ENCODE measurements around the gene GSG1. TPM values are rescaled to one million over a fixed set of nuclear protein-coding genes. Genes with fewer than 3 reads are reported as not detected.

The GSG1 gene
- total and polyA plus RNA-seq, 2 donors (not counting 3 experiments of a cell fraction or from before 2014, with no cell fraction given), result not detected

DNA sequence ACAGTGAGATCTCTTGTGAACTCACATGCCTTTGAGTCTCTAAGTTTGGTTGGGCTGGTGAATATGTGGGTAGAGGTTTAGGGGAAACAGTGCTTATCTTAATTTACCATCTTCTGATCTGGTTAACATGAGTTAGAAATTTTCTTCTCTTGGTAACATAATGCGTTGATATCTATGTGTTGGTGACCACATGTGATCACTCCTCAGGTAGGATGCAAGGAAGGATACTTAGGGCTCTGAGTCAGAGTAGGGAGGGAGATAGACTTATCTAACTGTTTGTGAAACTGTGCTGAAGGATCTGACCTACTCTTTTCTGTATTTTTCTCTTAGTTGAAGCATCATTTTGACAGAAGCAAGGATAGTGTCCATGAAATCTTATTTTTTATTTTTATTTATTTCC is 36.1 kb downstream of the GSG1 start:
- Histone ChIP-seq H3K27me3 (ENCODE audit: control insufficient read depth in 2 of 2, insufficient read depth in 2 of 2, low read length in 2 of 2) (no peaks in the 10 kb centered on the region), H3K9me3 (replicated peaks; ENCODE audit: control insufficient read depth, insufficient read depth, low read length) (no peaks in the 10 kb centered on the region), H2AFZ (ENCODE audit: low read depth, low read length) (no peak overlapping the region), H3K4me3 (replicated peaks in 1 of 3; ENCODE audit: insufficient read depth in 1 of 3, low read depth in 1 of 3, low read length in 3 of 3) (no peak overlapping the region), H3K9me1 (replicated peaks; ENCODE audit: control insufficient read depth, extremely low read depth, insufficient read depth, low read length) (no peaks in the 10 kb centered on the region), H3K4me2 (ENCODE audit: insufficient read depth, low read length) (no peak overlapping the region), H3K27ac (ENCODE audit: insufficient read depth, low read depth, low read length) (no peak overlapping the region), H3K36me3 (ENCODE audit: control insufficient read depth in 2 of 2, extremely low read depth in 1 of 2, insufficient read depth in 2 of 2, low read length in 2 of 2) (peaks cover 5 to 12% of the 10 kb centered on the region in 2 experiments), H3K4me1 (ENCODE audit: control insufficient read depth, extremely low read depth, insufficient read depth, low read length) (no peaks in the 10 kb centered on the region), H3K79me2 (ENCODE audit: control insufficient read depth, insufficient read depth, low read length) (no peaks in the 10 kb centered on the region), H4K20me1 (replicated peaks; ENCODE audit: control insufficient read depth, extremely low read depth, insufficient read depth, low read length) (no peaks in the 10 kb centered on the region), H3K9ac (replicated peaks; ENCODE audit: extremely low read depth, insufficient read depth, low read length) (no peak overlapping the region)
- CTCF ChIA-PET, result no interaction called here
- dilution Hi-C loops (cut with MboI; ENCODE audit: extremely low pct_ligation_motif_present, low sequenced_read_pairs) (no loop called here), intact Hi-C loops (cut with micrococcal nuclease) (no loop called here)
- no peak for DNase-seq (ENCODE audit: low read depth, low spot score)
- no TSS peak for BruUV-seq (replicated peaks)
- FAIRE-seq, result no peak
- TF ChIP-seq, protein P1, sequence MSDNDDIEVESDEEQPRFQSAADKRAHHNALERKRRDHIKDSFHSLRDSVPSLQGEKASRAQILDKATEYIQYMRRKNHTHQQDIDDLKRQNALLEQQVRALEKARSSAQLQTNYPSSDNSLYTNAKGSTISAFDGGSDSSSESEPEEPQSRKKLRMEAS (IDR thresholded peaks at IDR 0.05; ENCODE audit: insufficient read depth, insufficient read length), result no peak
- TF ChIP-seq JUN (IDR thresholded peaks at IDR 0.05; ENCODE audit: borderline replicate concordance, insufficient read depth, insufficient read length, low read depth), result no peak
- no peak for TF ChIP-seq EZH2 (IDR thresholded peaks at IDR 0.05; ENCODE audit: borderline replicate concordance, low read depth, low read length, severe bottlenecking)
- no peak for TF ChIP-seq POLR2A (IDR thresholded peaks at IDR 0.05; ENCODE audit: low read depth, low read length)
- TF ChIP-seq, protein P2, sequence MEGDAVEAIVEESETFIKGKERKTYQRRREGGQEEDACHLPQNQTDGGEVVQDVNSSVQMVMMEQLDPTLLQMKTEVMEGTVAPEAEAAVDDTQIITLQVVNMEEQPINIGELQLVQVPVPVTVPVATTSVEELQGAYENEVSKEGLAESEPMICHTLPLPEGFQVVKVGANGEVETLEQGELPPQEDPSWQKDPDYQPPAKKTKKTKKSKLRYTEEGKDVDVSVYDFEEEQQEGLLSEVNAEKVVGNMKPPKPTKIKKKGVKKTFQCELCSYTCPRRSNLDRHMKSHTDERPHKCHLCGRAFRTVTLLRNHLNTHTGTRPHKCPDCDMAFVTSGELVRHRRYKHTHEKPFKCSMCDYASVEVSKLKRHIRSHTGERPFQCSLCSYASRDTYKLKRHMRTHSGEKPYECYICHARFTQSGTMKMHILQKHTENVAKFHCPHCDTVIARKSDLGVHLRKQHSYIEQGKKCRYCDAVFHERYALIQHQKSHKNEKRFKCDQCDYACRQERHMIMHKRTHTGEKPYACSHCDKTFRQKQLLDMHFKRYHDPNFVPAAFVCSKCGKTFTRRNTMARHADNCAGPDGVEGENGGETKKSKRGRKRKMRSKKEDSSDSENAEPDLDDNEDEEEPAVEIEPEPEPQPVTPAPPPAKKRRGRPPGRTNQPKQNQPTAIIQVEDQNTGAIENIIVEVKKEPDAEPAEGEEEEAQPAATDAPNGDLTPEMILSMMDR (IDR thresholded peaks at IDR 0.05; ENCODE audit: extremely low read depth in 1 of 2, insufficient read depth in 1 of 2, low read depth in 1 of 2, low read length in 2 of 2), result no peak
- no peak for TF ChIP-seq FOS (IDR thresholded peaks at IDR 0.05; ENCODE audit: borderline replicate concordance, insufficient read depth, low read length)
- POLR2A ChIA-PET, result no interaction called here

Measured in endothelial cell of umbilical vein (primary cell).